Measurements from ENCODE around the gene NAXD. TPM values are rescaled to one million over a fixed set of nuclear protein-coding genes. Genes with fewer than 3 reads are reported as not detected.

The NAXD gene
- total and polyA plus RNA-seq, 2 of the 4 experiments (the other 2 are of a cell fraction), result 10.2 to 27.2 TPM

DNA sequence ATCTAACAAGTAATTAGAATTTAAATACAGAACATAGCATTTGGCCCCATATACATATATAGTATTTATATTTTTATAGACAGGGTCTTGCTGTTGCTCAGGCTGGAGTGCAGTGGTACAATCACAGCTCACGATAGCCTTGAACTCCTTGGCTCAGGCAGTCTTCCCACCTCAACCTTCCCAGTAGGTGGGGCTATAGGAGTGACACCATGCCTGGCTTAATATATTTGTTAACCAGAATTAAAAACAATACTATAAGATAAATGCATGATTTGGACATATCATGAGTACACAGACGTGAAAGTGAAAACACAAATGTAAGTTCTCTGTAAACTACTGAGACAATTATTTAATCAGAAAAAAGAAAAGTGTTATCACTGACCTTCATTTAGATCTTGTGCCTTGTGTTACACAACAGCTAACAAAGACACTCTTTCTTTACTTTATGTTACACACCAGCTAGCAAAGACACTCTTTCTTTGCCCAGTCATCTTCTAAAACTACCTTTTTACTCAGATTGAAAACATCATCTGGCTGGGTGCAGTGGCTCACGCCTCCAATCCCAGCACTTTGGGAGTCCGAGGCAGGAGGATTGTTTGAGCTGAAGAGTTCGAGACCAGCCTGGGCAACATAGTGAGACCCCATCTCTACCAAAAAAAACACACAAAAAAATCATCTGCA, 68.0 kb downstream of the NAXD start:
- Histone ChIP-seq H2AK5ac (ENCODE audit: low read depth, low read length) (no peak overlapping the region), H3K14ac (replicated peaks; ENCODE audit: low read depth, low read length) (no peak overlapping the region), H2BK5ac (ENCODE audit: low read depth, low read length, poor library complexity, severe bottlenecking) (no peak overlapping the region), H4K91ac (ENCODE audit: insufficient read depth, low read depth, low read length) (no peak overlapping the region), H3K56ac (ENCODE audit: extremely low read depth, insufficient read depth, low read length) (no peak overlapping the region), H3K9me1 (ENCODE audit: insufficient read depth, low read length) (0 out of 2 replicates have a peak, but pooled peaks cover 2% of the 10 kb centered on the region), H2BK120ac (ENCODE audit: low read depth, low read length) (no peak overlapping the region), H4K5ac (ENCODE audit: low read depth, low read length) (no peak overlapping the region), H3K4ac (ENCODE audit: low read depth, low read length) (no peak overlapping the region), H3K9ac (ENCODE audit: low read depth, low read length) (no peak overlapping the region), H2BK15ac (ENCODE audit: low read depth, low read length) (no peak overlapping the region), H2AFZ (replicated peaks; ENCODE audit: low read length, poor library complexity) (no peak overlapping the region), H4K8ac (ENCODE audit: low read depth in 2 of 2, low read length in 2 of 2) (no peak overlapping the region), H3K9me3 (ENCODE audit: control insufficient read depth, insufficient read depth, low read length) (no peaks in the 10 kb centered on the region), H3K18ac (ENCODE audit: low read depth, low read length) (no peak overlapping the region), H2BK20ac (ENCODE audit: low read depth, low read length) (no peak overlapping the region), H3K27ac (ENCODE audit: insufficient read depth, low read length) (no peak overlapping the region), H3K4me3 (ENCODE audit: insufficient read depth, low read depth, low read length) (no peak overlapping the region), H2AK9ac (replicated peaks; ENCODE audit: low read depth, low read length, poor library complexity) (no peak overlapping the region), H3K23ac (ENCODE audit: low read depth, low read length) (no peak overlapping the region), H3K79me1 (ENCODE audit: low read depth in 1 of 2, low read length in 2 of 2) (peaks cover 9 to 20% of the 10 kb centered on the region in 2 experiments), H3K36me3 (ENCODE audit: control insufficient read depth, insufficient read depth, low read length) (peaks cover 61% of the 10 kb centered on the region), H3K4me2 (ENCODE audit: low read depth, low read length) (no peak overlapping the region), H3K4me1 (ENCODE audit: control insufficient read depth, insufficient read depth, low read length) (peaks cover 3% of the 10 kb centered on the region; the same call in 1 of the 2 replicates), H4K20me1 (ENCODE audit: insufficient read depth, low read length) (peaks cover 6% of the 10 kb centered on the region; the same call in 1 of the 2 replicates), H3K27me3 (ENCODE audit: control insufficient read depth, insufficient read depth, low read length) (no peaks in the 10 kb centered on the region)
- 80% methylated on average over 1 of the region's 5 CpGs; no CpG with 5 or more reads in 1 of the 2 experiments for WGBS, 2 experiments (ENCODE audit: extremely low coverage in 2 of 2, insufficient read length in 1 of 2)
- no peak for ATAC-seq (ENCODE audit: low read depth)
- intact Hi-C loops (cut with micrococcal nuclease) (no loop called here), in situ Hi-C loops (cut with MboI; ENCODE audit: low sequenced_read_pairs) (no loop called here), dilution Hi-C loops (cut with HindIII; ENCODE audit: low sequenced_read_pairs, unreplicated experiment) (no loop called here)
- no TSS peak for BruUV-seq (replicated peaks)
- CTCF ChIA-PET, result interaction anchor here (1.6 kb wide), 1 partner anchor 39 kb away, joined by 4 read pairs; no protein-coding TSS in a partner anchor
- DNase-seq, result peak; percentile 15
- TF ChIP-seq RFX5 (IDR thresholded peaks at IDR 0.05; ENCODE audit: low read depth, low read length), result no peak
- peak; percentile 24; the same call in 1 of the 2 replicates for TF ChIP-seq SMC3 (IDR thresholded peaks at IDR 0.05; ENCODE audit: low read depth, low read length)
- TF ChIP-seq NFE2L2 (IDR thresholded peaks at IDR 0.05; ENCODE audit: low read depth, low read length), result no peak
- peak; percentile 41; the same call in 1 of the 2 replicates for TF ChIP-seq RAD21 (IDR thresholded peaks at IDR 0.05; ENCODE audit: low read length)
- TF ChIP-seq, protein P1, sequence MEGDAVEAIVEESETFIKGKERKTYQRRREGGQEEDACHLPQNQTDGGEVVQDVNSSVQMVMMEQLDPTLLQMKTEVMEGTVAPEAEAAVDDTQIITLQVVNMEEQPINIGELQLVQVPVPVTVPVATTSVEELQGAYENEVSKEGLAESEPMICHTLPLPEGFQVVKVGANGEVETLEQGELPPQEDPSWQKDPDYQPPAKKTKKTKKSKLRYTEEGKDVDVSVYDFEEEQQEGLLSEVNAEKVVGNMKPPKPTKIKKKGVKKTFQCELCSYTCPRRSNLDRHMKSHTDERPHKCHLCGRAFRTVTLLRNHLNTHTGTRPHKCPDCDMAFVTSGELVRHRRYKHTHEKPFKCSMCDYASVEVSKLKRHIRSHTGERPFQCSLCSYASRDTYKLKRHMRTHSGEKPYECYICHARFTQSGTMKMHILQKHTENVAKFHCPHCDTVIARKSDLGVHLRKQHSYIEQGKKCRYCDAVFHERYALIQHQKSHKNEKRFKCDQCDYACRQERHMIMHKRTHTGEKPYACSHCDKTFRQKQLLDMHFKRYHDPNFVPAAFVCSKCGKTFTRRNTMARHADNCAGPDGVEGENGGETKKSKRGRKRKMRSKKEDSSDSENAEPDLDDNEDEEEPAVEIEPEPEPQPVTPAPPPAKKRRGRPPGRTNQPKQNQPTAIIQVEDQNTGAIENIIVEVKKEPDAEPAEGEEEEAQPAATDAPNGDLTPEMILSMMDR (conservative IDR thresholded peaks at IDR 0.05; ENCODE audit: low read depth, low read length), result peak; percentile 23; the same call in 1 of the 2 replicates
- POLR2A ChIA-PET (ENCODE audit: unreplicated experiment), result no interaction called here
